Vagina (tissue), 2 donors: ENCODE measurements around the gene TSPAN9.

Experiments used
- CTCF ChIP-seq, 3 experiments: fragments of 450-650 bp in 2 of 3; fragments of 200-600 bp in 1 of 3; sonication (generic) in 1 of 3; IDR thresholded peaks; one replicate each; pipeline ENCODE4 v1.5.1; 2017 to 2019; ENCODE audit warnings: antibody characterized with exemption in 3 of 3, mild to moderate bottlenecking in 2 of 3, moderate library complexity in 2 of 3
- POLR2A ChIP-seq, 2 donors: fragments of 450-650 bp; IDR thresholded peaks; one replicate each; pipeline ENCODE4 v1.6.1; 2017; ENCODE audit warnings: antibody characterized with exemption in 2 of 2, mild to moderate bottlenecking in 2 of 2, moderate library complexity in 2 of 2
- POLR2AphosphoS5 ChIP-seq, 2 donors: sonication (generic); formaldehyde crosslinking; IDR thresholded peaks; one replicate each; pipeline ENCODE4 v1.9.0; 2017; ENCODE audit warnings: antibody characterized with exemption in 2 of 2, mild to moderate bottlenecking in 2 of 2, low read depth in 1 of 2; ENCODE audit not compliant: insufficient read depth in 1 of 2

GRCh38 chr12:3105690-3106479 is 28.7 kb downstream of the TSPAN9 start:
- TF ChIP-seq CTCF (IDR thresholded peaks at IDR 0.05) (no peak), POLR2AphosphoS5 (IDR thresholded peaks at IDR 0.05; ENCODE audit: insufficient read depth in 1 of 2, low read depth in 1 of 2) (no peak), POLR2A (IDR thresholded peaks at IDR 0.05) (no peak)
